Mucosa of descending colon (tissue), 3 donors: Measurements from ENCODE around the gene GNAO1. TPM values are rescaled to one million over a fixed set of nuclear protein-coding genes. Genes with fewer than 3 reads are reported as not detected.

ENCODE experiments used
- ATAC-seq: fragments of 200-7000 bp; cut with Tn5 transposase; one replicate; pipeline ENCODE4 v1.9.1; 2020; ENCODE audit warnings: mild to moderate bottlenecking, moderate library complexity
- DNase-seq, 3 donors: peaks; one replicate each; pipeline ENCODE4 v3.0.0-alpha.2; 2020
- H3K36me3 ChIP-seq: fragments of 200-600 bp; one replicate; pipeline ENCODE4 v1.8.0; 2021; ENCODE audit warnings: low read depth, mild to moderate bottlenecking
- H3K4me1 ChIP-seq: fragments of 200-600 bp; one replicate; pipeline ENCODE4 v1.8.0; 2021; ENCODE audit warnings: low read depth, mild to moderate bottlenecking
- H3K4me3 ChIP-seq: fragments of 200-600 bp; one replicate; pipeline ENCODE4 v1.8.0; 2021; ENCODE audit warnings: mild to moderate bottlenecking
- H3K9me3 ChIP-seq: fragments of 200-600 bp; one replicate; pipeline ENCODE4 v1.8.0; 2021; ENCODE audit warnings: mild to moderate bottlenecking
- intact Hi-C, 2 donors: fragments of 100-400 bp; cut with DNase I in 1 of 2; cut with micrococcal nuclease in 1 of 2; formaldehyde crosslinking; loops; one replicate each; pipeline versions ENCODE4 v1.11.0 to v1.11.1; 2022; cut with DNase I, micrococcal nuclease
- total RNA-seq, 3 donors: library from RNA; stranded (reverse); fragmentation: NEBNext Ultra II Directional in 2 of 3; extraction: Animal tissue kit (Norgen Biotek cat#: 25700) in 2 of 3; gene quantifications; one replicate each; pipeline versions ENCODE4 v1.2.1 to v1.2.4, GENCODE V29; 2021 to 2023
- TF ChIP-seq, protein P1 (sequence below): fragments of 200-600 bp; IDR thresholded peaks from one replicate; pipeline ENCODE4 v1.8.0; 2022; ENCODE audit warnings: antibody characterized with exemption, mild to moderate bottlenecking
- donor health status: DM: no; HTN: no; CAD: no; lungs with moderate emphysema.
- donor health status: DM: no; HTN: no; CAD: no.
- donor health status: DM: no; HTN: yes; CAD: no.

The GNAO1 gene
- total RNA-seq, 3 donors from 2014 or later: 8.3 to 113 (median 9.8) TPM

DNA sequence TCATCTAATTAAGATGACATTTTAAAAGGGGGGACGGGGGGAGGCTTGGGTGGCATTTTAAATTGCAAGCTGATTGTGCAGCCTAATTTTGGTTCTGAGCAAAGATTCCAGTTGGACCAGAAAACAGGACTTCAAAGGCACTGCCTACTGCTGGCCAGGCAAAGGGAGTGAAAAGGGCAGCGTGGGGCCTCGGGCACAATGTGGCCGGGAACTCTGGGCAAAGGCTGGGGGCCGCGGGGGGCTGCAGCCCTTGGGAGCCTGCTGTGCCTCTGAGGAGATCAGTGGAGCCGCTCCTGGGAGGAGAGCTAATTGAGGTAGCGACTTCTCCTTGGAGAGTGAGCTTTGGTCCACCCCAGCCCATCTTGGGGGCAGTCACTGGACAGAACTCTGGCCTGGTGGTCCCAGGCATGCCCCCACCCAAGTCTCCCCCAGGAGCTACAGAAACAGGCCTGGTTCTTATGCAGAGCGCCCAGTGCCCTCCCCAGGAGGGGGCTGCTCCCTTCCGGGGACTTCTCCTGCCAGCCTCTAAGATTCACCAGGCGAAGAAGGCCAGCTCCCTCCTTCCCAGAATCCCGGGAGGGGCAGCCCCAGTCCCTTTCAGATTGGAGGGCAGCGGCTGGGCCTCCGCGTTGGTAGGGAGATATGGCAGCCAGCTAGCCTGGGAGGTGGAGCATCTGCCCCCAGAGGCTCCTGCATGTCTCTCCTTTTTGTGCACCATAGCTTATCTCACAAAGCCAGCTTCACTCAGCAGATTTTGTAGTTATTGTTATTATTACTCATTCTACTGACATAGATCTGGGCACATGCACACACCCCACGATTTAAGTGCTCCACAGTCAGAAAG is 115.6 kb downstream of the GNAO1 start:
- no peak for ATAC-seq
- no peaks in the 10 kb centered on the region for H3K36me3 ChIP-seq

DNA sequence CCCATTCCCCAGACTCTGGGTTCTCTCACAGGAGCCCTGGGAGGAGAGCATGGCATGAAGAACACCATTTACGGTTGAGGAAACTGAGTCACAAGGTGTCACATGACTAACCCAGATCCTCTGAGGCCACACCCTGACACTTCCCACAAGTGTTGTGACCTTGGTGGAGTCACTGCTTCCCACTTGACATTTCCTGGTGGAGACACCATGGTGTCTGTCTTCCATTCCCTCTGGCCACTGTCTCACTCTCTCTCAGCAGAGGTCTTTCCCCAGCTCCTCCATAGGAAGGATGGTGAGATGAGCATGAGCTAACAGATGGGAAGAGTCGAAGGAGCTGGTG is 116.2 kb downstream of the GNAO1 start:
- no peak overlapping the region for H3K4me3 ChIP-seq
- H3K9me3 ChIP-seq: no peaks in the 10 kb centered on the region
- ATAC-seq (no peak), DNase-seq (no peak)
- no peaks in the 10 kb centered on the region for H3K36me3 ChIP-seq
- intact Hi-C loops: no loop called here
- no peaks in the 10 kb centered on the region for H3K4me1 ChIP-seq
- TF ChIP-seq, protein P1, sequence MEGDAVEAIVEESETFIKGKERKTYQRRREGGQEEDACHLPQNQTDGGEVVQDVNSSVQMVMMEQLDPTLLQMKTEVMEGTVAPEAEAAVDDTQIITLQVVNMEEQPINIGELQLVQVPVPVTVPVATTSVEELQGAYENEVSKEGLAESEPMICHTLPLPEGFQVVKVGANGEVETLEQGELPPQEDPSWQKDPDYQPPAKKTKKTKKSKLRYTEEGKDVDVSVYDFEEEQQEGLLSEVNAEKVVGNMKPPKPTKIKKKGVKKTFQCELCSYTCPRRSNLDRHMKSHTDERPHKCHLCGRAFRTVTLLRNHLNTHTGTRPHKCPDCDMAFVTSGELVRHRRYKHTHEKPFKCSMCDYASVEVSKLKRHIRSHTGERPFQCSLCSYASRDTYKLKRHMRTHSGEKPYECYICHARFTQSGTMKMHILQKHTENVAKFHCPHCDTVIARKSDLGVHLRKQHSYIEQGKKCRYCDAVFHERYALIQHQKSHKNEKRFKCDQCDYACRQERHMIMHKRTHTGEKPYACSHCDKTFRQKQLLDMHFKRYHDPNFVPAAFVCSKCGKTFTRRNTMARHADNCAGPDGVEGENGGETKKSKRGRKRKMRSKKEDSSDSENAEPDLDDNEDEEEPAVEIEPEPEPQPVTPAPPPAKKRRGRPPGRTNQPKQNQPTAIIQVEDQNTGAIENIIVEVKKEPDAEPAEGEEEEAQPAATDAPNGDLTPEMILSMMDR: no peak

More for the DNA sequence above, 115.6 kb downstream of the GNAO1 start:
- intact Hi-C loops: no loop called here
- no peak overlapping the region for H3K4me3 ChIP-seq
- H3K9me3 ChIP-seq: no peaks in the 10 kb centered on the region
- DNase-seq: no peak
- H3K4me1 ChIP-seq: no peaks in the 10 kb centered on the region
- TF ChIP-seq, protein P1: no peak

DNA sequence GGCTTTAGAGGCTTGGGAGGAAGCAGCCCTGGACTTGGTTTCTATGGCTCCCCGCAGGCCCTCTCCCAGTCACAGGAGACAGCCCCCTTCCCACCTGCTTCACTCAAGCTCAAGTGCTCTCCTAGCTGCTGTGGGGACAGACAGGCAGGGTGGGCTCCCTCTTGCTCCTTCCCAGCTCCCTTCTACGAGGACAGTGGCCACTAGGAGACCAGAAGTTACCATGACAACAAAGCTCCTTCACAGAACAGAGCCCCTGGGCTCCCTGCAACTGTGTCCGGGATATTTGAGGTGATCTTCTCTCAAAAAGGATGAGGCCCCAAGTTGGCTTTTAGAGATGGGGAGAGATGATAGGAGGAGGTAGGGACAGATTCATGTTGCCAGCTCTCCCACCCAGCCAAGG is 117.7 kb downstream of the GNAO1 start:
- TF ChIP-seq, protein P1: no peak
- no peak for DNase-seq
- H3K9me3 ChIP-seq: no peaks in the 10 kb centered on the region
- intact Hi-C loops: no loop called here
- no peaks in the 10 kb centered on the region for H3K36me3 ChIP-seq
- ATAC-seq: no peak
- H3K4me1 ChIP-seq: no peaks in the 10 kb centered on the region
- no peak overlapping the region for H3K4me3 ChIP-seq

DNA sequence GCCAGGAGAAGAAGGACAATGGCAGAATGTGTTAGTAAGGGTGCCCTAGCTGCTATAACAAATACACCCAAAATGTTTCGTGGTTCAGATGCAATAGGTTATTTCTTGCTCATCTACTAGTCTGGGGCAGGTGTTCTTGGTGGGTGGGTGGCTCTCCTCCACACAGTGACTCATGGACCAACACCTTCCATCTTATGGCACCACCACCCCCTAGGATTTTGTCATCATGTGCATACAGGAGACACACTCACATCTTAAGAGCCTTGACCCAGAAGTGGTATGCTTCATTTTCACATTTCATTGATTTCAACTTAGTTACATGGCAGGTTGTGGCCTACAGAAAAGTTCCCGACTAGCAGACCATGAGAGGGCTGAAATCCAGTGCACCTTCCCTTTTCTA is 119.4 kb downstream of the GNAO1 start:
- Histone ChIP-seq H3K9me3 (no peaks in the 10 kb centered on the region), H3K4me3 (no peak overlapping the region), H3K4me1 (no peaks in the 10 kb centered on the region), H3K36me3 (no peaks in the 10 kb centered on the region)
- DNase-seq (no peak), ATAC-seq (no peak)
- TF ChIP-seq, protein P1: no peak
- intact Hi-C loops: no loop called here

DNA sequence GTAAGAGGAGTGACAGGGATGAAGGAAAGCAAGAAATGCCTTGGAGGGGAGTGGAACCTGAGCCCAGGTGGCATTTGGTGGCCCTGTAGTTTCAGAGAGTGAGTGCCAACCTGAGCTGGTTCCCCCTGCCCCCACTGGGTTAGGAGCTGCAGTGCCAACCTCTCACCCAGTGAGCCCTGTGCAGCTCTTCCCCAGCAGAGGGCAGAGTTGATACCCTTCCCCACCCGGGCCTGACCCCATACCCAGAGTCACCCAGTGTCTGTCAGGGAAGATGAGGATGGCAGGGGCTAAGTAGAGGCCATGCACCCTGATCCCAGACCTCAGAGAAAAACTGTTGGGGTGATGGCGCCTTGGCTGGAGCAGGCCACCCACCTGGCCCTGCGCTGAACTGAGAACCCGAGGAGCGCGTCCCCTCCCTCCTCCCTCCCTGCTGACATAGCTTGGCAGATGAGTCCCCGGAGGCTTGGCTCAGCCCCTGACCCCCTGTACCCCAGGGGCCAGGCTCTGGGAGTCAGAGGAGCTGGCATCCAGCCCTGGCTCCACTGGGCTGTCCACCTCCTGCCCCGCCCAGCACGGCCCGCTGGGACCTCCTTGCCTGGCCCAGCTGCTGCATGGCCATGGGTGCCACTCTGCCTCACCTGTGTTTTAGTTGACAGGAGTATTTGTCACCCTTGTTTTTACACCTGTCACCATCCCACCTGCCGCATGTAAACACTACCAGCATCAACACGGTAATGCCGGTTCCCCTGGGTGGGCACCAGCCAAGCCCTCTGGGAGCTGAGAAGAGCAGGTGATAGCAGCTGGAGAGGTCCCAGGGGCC is 120.1 kb downstream of the GNAO1 start:
- ATAC-seq (peak; percentile 26), DNase-seq (no peak)
- no peak overlapping the region for H3K4me3 ChIP-seq
- intact Hi-C loops: no loop called here
- TF ChIP-seq, protein P1: no peak
- no peaks in the 10 kb centered on the region for H3K36me3 ChIP-seq
- no peaks in the 10 kb centered on the region for H3K9me3 ChIP-seq
- no peaks in the 10 kb centered on the region for H3K4me1 ChIP-seq
